Keratinocyte (primary cell): Measurements from ENCODE around the gene BSG. TPM values are rescaled to one million over a fixed set of nuclear protein-coding genes. Genes with fewer than 3 reads are reported as not detected.

Experiments used
- DNase-seq: peaks from one replicate; pipeline ENCODE4 v3.0.0-alpha.2; 2011; ENCODE audit warnings: low read depth, missing footprints, low spot score
- FAIRE-seq: peaks from 2 replicates; lab custom pipeline; 2011; peaks lifted over from hg19 to GRCh38; lab: Jason Lieb, UNC
- H2AFZ ChIP-seq: 2 replicates; pipeline ENCODE4 v1.6.0; 2012; ENCODE audit warnings: low read length, control low read depth, inconsistent platforms; ENCODE audit not compliant: control insufficient read depth
- H3K27ac ChIP-seq: 2 replicates; pipeline ENCODE4 v1.5.1; 2011; ENCODE audit warnings: low read length; ENCODE audit not compliant: control insufficient read depth, insufficient read depth
- H3K27me3 ChIP-seq: 3 replicates; pipeline ENCODE4 v1.6.0; 2011; ENCODE audit warnings: low read length; ENCODE audit not compliant: control insufficient read depth, insufficient read depth; ENCODE audit errors: extremely low read depth
- H3K36me3 ChIP-seq, 2 experiments: 2 replicates in 1 of 2; 3 replicates in 1 of 2; pipeline ENCODE4 v1.5.1; 2011; ENCODE audit warnings: low read length in 2 of 2, mild to moderate bottlenecking in 1 of 2; ENCODE audit not compliant: control insufficient read depth in 2 of 2, insufficient read depth in 2 of 2; ENCODE audit errors: extremely low read depth in 1 of 2
- H3K4me1 ChIP-seq: 3 replicates; pipeline ENCODE4 v1.5.1; 2011; ENCODE audit warnings: low read length; ENCODE audit not compliant: control insufficient read depth, insufficient read depth; ENCODE audit errors: extremely low read depth
- H3K4me2 ChIP-seq: 3 replicates; pipeline ENCODE4 v1.6.0; 2011; ENCODE audit warnings: low read depth, low read length; ENCODE audit not compliant: control insufficient read depth, insufficient read depth; ENCODE audit errors: extremely low read depth
- H3K4me3 ChIP-seq, 3 experiments: fragments of 200-600 bp in 1 of 3; sonication (generic) in 1 of 3; 2 replicates in 2 of 3; 3 replicates in 1 of 3; pipeline ENCODE4 v1.5.1; 2011 to 2016; ENCODE audit warnings: low read length in 3 of 3, mild to moderate bottlenecking in 3 of 3, control low read depth in 2 of 3, inconsistent platforms in 1 of 3, low read depth in 1 of 3, mixed read lengths in 1 of 3, mixed run types in 1 of 3, moderate library complexity in 1 of 3; ENCODE audit not compliant: control insufficient read depth in 2 of 3, insufficient read depth in 2 of 3; ENCODE audit errors: extremely low read depth in 1 of 3
- H3K79me2 ChIP-seq: 2 replicates; pipeline ENCODE4 v1.6.0; 2012; ENCODE audit warnings: low read length; ENCODE audit not compliant: control insufficient read depth, insufficient read depth
- H3K9ac ChIP-seq: 3 replicates; pipeline ENCODE4 v1.6.0; 2011; ENCODE audit warnings: low read length; ENCODE audit not compliant: control insufficient read depth, insufficient read depth; ENCODE audit errors: extremely low read depth
- H3K9me1 ChIP-seq: 3 replicates; pipeline ENCODE4 v1.6.0; 2011; ENCODE audit warnings: low read length; ENCODE audit not compliant: control insufficient read depth, insufficient read depth; ENCODE audit errors: extremely low read depth
- H3K9me3 ChIP-seq: 2 replicates; pipeline ENCODE4 v1.5.1; 2012; ENCODE audit warnings: low read depth, low read length; ENCODE audit not compliant: control insufficient read depth
- H4K20me1 ChIP-seq: 3 replicates; pipeline ENCODE4 v1.6.0; 2011; ENCODE audit warnings: low read length; ENCODE audit not compliant: control insufficient read depth, insufficient read depth; ENCODE audit errors: extremely low read depth
- EZH2 ChIP-seq: IDR thresholded peaks from one replicate; pipeline ENCODE4 v1.6.1; 2012; ENCODE audit warnings: inconsistent platforms, mild to moderate bottlenecking, low read length, moderate library complexity
- dilution Hi-C: fragments of 300-500 bp; cut with MboI; formaldehyde crosslinking; loops from one replicate; pipeline ENCODE4 v1.7.0; 2020; ENCODE audit warnings: low sequenced_read_pairs; ENCODE audit not compliant: extremely low pct_ligation_motif_present
- polyA plus RNA-seq, 5 experiments: library from polyadenylated mRNA; depleted of rRNA in 3 of 5; stranded (reverse) in 3 of 5; stranded (forward) in 1 of 5; unstranded in 1 of 5; fragments of >200 nt; gene quantifications; 1 replicate in 1 of 5; 2 replicates in 3 of 5; 3 replicates in 1 of 5; pipeline versions ENCODE4 v1.2.1 to v1.2.3, GENCODE V29; 2011 to 2012; ENCODE audit warnings: missing spikeins in 2 of 5, low read depth in 1 of 5, low replicate concordance in 1 of 5
- TF ChIP-seq, protein P1 (sequence below), 3 experiments: IDR thresholded peaks in 1 of 3; conservative IDR thresholded peaks in 1 of 3; optimal IDR thresholded peaks in 1 of 3; 2 replicates in 2 of 3; 3 replicates in 1 of 3; pipeline versions ENCODE3 to v1.5.1; 2011; ENCODE audit warnings: low read length in 3 of 3, mild to moderate bottlenecking in 3 of 3, moderate library complexity in 2 of 3, control low read depth in 1 of 3, inconsistent platforms in 1 of 3; ENCODE audit not compliant: insufficient read depth in 2 of 3; ENCODE audit errors: extremely low read depth in 1 of 3

The BSG gene
- polyA plus RNA-seq, 1 donor (not counting 4 experiments of a cell fraction or from before 2014, with no cell fraction given), result 388 TPM

DNA sequence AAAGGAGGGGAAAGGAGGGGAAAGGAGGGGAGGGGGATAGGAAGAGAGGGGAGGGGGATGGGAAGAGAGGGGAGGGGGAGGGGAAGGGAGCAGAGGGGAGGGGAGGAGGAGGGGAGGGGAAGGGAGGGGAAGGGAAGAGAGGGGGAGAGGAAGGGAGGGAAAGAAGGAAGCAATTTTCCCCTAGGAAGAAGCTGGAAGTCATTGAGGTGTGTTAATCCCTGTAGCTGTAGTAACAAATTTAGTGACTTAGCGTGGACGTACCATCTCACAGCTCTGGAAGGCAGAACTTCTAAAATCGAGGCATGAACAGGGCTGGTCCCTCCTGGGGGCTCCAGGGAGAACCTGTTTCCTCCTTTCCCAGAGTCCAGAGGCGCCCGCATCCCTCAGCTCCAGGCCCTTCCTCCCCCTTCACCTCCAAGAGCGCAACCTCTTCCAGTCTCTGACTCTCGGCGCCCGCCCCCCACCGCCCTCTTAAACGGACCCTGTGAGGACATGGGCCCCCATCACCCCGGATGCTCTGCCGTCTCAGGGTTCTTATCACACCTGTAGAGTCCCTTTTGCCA, 46.5 kb upstream of the BSG start:
- DNase-seq (no peak), FAIRE-seq (no peak)
- Histone ChIP-seq H3K27ac (no peak overlapping the region), H3K4me2 (no peak overlapping the region), H2AFZ (no peak overlapping the region), H3K27me3 (peaks cover 4% of the 10 kb centered on the region), H3K9me3 (no peaks in the 10 kb centered on the region), H3K9ac (no peak overlapping the region), H4K20me1 (no peaks in the 10 kb centered on the region), H3K36me3 (no peaks in the 10 kb centered on the region), H3K4me3 (no peak overlapping the region), H3K9me1 (no peaks in the 10 kb centered on the region), H3K4me1 (no peaks in the 10 kb centered on the region), H3K79me2 (no peaks in the 10 kb centered on the region)
- dilution Hi-C loops, result no loop called here
- TF ChIP-seq, protein P1, sequence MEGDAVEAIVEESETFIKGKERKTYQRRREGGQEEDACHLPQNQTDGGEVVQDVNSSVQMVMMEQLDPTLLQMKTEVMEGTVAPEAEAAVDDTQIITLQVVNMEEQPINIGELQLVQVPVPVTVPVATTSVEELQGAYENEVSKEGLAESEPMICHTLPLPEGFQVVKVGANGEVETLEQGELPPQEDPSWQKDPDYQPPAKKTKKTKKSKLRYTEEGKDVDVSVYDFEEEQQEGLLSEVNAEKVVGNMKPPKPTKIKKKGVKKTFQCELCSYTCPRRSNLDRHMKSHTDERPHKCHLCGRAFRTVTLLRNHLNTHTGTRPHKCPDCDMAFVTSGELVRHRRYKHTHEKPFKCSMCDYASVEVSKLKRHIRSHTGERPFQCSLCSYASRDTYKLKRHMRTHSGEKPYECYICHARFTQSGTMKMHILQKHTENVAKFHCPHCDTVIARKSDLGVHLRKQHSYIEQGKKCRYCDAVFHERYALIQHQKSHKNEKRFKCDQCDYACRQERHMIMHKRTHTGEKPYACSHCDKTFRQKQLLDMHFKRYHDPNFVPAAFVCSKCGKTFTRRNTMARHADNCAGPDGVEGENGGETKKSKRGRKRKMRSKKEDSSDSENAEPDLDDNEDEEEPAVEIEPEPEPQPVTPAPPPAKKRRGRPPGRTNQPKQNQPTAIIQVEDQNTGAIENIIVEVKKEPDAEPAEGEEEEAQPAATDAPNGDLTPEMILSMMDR (optimal IDR thresholded peaks at IDR 0.05 in 1 of 3, IDR thresholded peaks at IDR 0.05 in 1 of 3, conservative IDR thresholded peaks at IDR 0.05 in 1 of 3; ENCODE audit: extremely low read depth in 1 of 3, insufficient read depth in 2 of 3, low read length in 3 of 3), result no peak
- TF ChIP-seq EZH2, result no peak

DNA sequence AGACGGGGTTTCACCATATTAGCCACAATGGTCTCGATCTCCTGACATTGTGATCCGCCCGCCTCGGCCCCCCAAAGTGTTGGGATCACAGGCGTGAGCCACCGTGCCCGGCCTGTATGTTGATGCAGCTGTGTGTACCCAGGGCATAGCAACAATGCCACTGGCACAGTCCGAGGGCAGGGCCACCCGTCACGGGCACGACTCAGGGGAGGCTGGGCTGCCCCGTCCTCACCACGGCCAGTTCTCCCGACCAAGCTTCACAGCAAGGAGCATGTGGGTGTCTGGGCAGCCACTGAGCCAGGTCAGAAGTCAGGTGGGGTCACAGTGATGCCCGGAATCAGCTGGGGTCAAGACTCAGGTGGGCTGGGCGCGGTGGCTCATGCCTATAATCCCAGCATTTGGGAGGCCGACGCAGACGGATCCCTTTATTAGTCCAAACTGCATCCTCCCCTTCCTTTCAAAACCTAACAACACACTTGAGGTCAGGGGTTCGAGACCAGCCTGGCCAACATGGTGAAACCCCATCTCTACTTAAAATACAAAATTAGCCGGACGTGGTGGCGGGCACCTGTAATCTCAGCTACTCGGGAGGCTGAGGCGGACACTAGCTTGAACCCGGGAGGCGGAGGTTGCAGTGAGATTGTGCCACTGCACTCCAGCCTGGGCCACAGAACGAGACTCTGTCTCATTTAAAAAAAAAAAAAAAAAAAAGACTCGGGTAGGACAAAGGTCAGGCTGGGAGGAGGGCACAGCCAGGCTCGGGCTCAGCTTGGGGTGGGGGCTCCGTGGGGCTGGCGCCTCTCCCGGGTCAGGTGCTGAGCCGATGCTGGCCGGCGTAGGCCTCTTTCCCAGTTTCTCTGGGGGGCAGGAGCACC, 42.0 kb upstream of the BSG start:
- Histone ChIP-seq H3K9me1 (peaks cover 4% of the 10 kb centered on the region), H4K20me1 (peaks cover 17% of the 10 kb centered on the region), H3K27me3 (peaks cover 2% of the 10 kb centered on the region), H3K4me1 (peaks cover 13% of the 10 kb centered on the region), H2AFZ (peak overlapping the region; percentile 92), H3K36me3 (peaks cover 3 to 6% of the 10 kb centered on the region in 2 experiments), H3K9me3 (no peaks in the 10 kb centered on the region), H3K4me2 (peak overlapping the region; percentile 80), H3K4me3 (peak overlapping the region; percentile 67 to 83 (median 76)), H3K27ac (no peak overlapping the region), H3K79me2 (peaks cover 36% of the 10 kb centered on the region), H3K9ac (peak overlapping the region; percentile 74)
- no peak for TF ChIP-seq EZH2
- TF ChIP-seq, protein P1 (optimal IDR thresholded peaks at IDR 0.05 in 1 of 3, IDR thresholded peaks at IDR 0.05 in 1 of 3, conservative IDR thresholded peaks at IDR 0.05 in 1 of 3; ENCODE audit: extremely low read depth in 1 of 3, insufficient read depth in 2 of 3, low read length in 3 of 3), result no peak
- dilution Hi-C loops, result no loop called here
- FAIRE-seq (no peak), DNase-seq (no peak)
